ENCODE results near the gene MET.
"Not testable (repeated sequence)": the region's sequence is repeated elsewhere in the genome, so short reads cannot be mapped to it uniquely, and the experiment has no call there.

MET gene

DNA sequence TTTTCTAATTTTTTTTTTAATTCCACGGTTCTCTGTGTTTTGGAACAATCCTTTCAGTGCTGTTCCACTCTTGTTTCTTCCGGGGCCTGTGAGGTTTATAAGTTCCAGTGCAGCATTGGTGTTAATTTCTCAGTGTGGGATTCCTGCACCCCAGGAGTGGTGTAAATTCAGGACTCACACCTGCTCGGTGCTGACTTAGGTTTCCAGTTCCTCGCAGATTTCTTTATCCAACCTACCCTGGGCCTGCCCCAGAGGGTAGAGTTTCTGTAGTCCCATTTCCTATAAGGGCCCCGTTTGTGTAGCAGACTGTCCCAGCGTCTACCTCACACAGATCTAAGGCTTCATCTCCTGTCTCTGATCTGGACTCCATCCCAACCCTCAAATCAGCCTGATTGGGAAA lies 27.4 kb upstream of the MET start:
- Histone ChIP-seq H3K4me3 (ENCODE audit: low read length) (no peak overlapping the region), H3K27ac (ENCODE audit: low read depth, low read length) (no peak overlapping the region), H3K9ac (ENCODE audit: low read length) (no peak overlapping the region)

DNA sequence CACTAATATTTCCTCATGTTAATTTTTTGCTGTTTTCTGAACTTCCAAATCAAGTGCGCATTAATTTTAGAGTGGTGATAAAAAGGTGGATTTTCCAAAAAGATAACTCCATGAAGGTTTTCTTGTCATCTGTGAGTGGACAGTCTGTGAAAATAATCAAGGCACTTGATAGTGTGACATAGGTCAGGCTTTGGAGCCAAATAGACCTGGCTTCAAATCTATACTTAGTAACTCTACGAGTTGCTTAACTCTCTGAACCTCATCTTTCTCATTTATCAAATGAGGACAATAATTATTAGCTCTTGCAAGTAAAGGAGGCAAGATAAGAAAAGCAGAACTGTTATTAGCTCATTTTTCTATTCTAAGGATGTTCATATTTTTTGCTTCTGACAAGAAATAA lies 24.7 kb upstream of the MET start:
- no peaks in the 10 kb centered on the region for H3K4me1 ChIP-seq (ENCODE audit: control insufficient read depth, insufficient read depth, low read length)
- no peak overlapping the region for H3K27ac ChIP-seq (ENCODE audit: low read depth, low read length)

More for the DNA sequence above, 27.4 kb upstream of the MET start:
- no peaks in the 10 kb centered on the region for H3K27me3 ChIP-seq (ENCODE audit: control insufficient read depth, insufficient read depth, low read length)
- no peaks in the 10 kb centered on the region for H3K36me3 ChIP-seq (ENCODE audit: control insufficient read depth, insufficient read depth, low read length)
- no peaks in the 10 kb centered on the region for H3K4me1 ChIP-seq (ENCODE audit: control insufficient read depth, insufficient read depth, low read length)

DNA sequence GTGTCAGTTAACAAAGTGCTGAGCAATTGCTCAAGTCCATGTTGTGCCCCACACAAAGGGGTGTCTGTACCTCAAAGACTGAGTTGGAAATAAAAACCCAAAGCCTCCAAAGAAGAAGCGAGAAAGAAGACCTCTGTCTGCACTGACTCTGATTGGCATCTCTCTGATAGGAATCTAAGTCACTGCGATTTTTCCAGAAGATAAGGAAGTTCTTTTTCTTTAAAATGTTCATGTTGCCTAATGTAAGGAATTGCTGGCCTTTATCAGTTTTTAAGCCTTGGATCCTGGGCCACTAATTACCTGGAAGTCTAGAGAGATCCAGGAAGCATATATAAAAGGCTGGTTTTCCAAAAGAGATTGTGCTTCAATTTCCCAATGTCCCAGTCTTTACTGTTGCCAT lies 24.1 kb upstream of the MET start:
- H3K36me3 ChIP-seq (ENCODE audit: control insufficient read depth, insufficient read depth, low read length): no peaks in the 10 kb centered on the region
- H3K4me1 ChIP-seq (ENCODE audit: control insufficient read depth, insufficient read depth, low read length): peaks cover 1% of the 10 kb centered on the region
- H3K27ac ChIP-seq (ENCODE audit: low read depth, low read length): no peak overlapping the region
- H3K4me3 ChIP-seq (ENCODE audit: low read length): no peak overlapping the region
- H3K9ac ChIP-seq (ENCODE audit: low read length): no peak overlapping the region
- H3K27me3 ChIP-seq (ENCODE audit: control insufficient read depth, insufficient read depth, low read length): no peaks in the 10 kb centered on the region

More for the DNA sequence above, 24.7 kb upstream of the MET start:
- H3K27me3 ChIP-seq (ENCODE audit: control insufficient read depth, insufficient read depth, low read length): no peaks in the 10 kb centered on the region
- no peaks in the 10 kb centered on the region for H3K36me3 ChIP-seq (ENCODE audit: control insufficient read depth, insufficient read depth, low read length)
- no peak overlapping the region for H3K9ac ChIP-seq (ENCODE audit: low read length)
- H3K4me3 ChIP-seq (ENCODE audit: low read length): no peak overlapping the region

DNA sequence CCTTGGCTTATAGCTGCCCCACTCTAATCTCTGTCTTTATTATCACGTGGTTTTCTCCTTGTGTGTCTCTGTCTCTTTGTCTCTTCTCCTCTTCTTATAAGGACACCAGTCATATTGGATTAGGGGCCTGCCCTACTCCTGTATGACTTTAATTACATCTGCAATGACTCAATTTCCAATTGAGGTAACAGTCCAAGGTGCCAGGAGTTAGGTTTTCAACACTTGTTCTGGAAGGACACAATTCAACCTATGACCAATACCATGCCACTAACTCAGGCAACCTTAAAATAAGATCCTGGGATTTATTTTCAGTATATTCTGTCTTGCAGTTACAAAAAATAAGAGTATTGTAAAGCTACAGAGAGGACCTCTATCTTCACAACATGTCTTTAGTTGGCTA lies 21.6 kb upstream of the MET start:
- Histone ChIP-seq H3K27ac (ENCODE audit: low read depth, low read length) (no peak overlapping the region), H3K27me3 (ENCODE audit: control insufficient read depth, insufficient read depth, low read length) (no peaks in the 10 kb centered on the region), H3K9ac (ENCODE audit: low read length) (no peak overlapping the region)

DNA sequence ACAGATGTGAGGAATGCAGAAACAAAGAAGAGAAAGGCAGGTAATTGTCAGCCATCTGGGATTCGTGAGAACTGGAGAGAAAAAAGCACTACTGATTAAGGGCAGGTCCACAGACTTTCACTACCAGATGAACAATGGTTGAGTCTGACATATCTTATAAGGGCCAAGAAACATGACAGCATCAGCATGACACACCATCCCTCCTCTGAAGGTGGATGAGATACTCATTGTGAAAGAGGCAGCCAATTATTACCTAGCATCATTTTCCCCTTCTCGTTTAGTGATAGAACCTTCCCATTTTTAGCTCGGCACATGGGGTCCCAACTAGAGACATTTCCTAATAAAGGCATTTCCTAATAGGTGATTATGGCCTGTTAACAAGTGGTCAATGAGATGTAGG lies 19.2 kb upstream of the MET start:
- H3K4me3 ChIP-seq (ENCODE audit: low read length): no peak overlapping the region
- H3K9ac ChIP-seq (ENCODE audit: low read length): no peak overlapping the region
- H3K4me1 ChIP-seq (ENCODE audit: control insufficient read depth, insufficient read depth, low read length): peaks cover 3% of the 10 kb centered on the region
- no peaks in the 10 kb centered on the region for H3K27me3 ChIP-seq (ENCODE audit: control insufficient read depth, insufficient read depth, low read length)
- no peak overlapping the region for H3K27ac ChIP-seq (ENCODE audit: low read depth, low read length)
- H3K36me3 ChIP-seq (ENCODE audit: control insufficient read depth, insufficient read depth, low read length): no peaks in the 10 kb centered on the region

More for the DNA sequence above, 21.6 kb upstream of the MET start:
- H3K4me1 ChIP-seq (ENCODE audit: control insufficient read depth, insufficient read depth, low read length): peaks cover 3% of the 10 kb centered on the region
- no peak overlapping the region for H3K4me3 ChIP-seq (ENCODE audit: low read length)
- no peaks in the 10 kb centered on the region for H3K36me3 ChIP-seq (ENCODE audit: control insufficient read depth, insufficient read depth, low read length)

DNA sequence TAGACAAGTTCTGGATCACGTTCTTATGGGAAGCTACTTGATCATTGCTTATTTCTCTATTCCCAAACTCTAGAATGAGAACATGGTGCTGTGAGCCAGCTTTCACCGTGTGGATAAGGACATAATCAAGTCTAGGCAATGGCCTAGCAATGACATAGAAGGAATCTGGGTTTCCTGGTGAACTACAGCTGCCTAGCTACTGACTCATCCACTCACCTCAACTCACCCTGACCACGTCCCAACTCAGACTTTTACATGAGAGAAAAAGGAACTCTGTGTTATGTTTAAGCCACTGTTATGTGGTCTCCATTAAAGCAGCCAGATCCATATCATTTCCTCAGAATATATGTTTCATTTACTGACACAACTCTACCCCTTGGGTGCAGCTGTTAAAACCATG lies 18.8 kb upstream of the MET start:
- Histone ChIP-seq H3K4me1 (ENCODE audit: control insufficient read depth, insufficient read depth, low read length) (peaks cover 3% of the 10 kb centered on the region), H3K27ac (ENCODE audit: low read depth, low read length) (no peak overlapping the region), H3K9ac (ENCODE audit: low read length) (no peak overlapping the region), H3K27me3 (ENCODE audit: control insufficient read depth, insufficient read depth, low read length) (no peaks in the 10 kb centered on the region), H3K36me3 (ENCODE audit: control insufficient read depth, insufficient read depth, low read length) (no peaks in the 10 kb centered on the region), H3K4me3 (ENCODE audit: low read length) (no peak overlapping the region)

DNA sequence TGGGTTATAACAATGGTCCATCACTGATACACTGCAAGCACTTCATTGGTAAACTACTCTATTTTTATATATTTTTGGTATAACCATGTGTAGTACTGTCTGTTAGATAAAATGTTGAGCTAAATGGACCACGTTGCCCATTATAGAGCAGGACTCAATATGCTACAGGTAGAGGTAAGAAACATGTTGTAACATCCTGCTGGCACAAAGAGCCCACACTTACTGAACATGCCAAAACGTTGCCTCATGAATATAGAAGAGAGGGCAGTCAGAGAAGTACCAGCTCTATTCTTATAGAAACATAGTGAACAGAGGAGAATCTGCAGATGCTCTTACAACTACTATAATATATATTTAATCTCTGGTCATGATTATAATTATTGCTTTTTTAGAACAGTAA lies 18.4 kb upstream of the MET start:
- Histone ChIP-seq H3K4me1 (ENCODE audit: control insufficient read depth, insufficient read depth, low read length) (peaks cover 3% of the 10 kb centered on the region), H3K9ac (ENCODE audit: low read length) (no peak overlapping the region), H3K27me3 (ENCODE audit: control insufficient read depth, insufficient read depth, low read length) (no peaks in the 10 kb centered on the region), H3K4me3 (ENCODE audit: low read length) (no peak overlapping the region), H3K27ac (ENCODE audit: low read depth, low read length) (no peak overlapping the region), H3K36me3 (ENCODE audit: control insufficient read depth, insufficient read depth, low read length) (no peaks in the 10 kb centered on the region)

DNA sequence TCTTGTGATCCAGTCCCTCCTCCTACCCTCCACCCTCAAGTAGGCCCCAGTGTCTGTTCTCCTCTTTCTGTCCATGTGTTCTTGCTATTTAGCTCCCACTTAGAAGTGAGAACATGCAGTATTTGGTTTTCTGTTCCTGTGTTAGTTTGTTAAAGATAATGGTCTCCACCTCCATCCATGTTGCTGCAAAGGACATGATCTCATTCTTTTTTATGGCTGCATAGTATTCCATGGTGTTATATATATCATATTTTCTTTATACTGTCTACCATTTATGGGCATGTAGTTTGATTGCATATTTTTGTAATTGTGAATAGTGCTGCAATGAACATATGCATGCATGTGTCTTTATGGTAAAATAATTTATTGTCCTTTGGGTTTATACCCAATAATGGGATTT lies 12.7 kb upstream of the MET start:
- not testable (repeated sequence) for H3K4me3 ChIP-seq (ENCODE audit: low read length); H3K9ac ChIP-seq (ENCODE audit: low read length); H3K4me1 ChIP-seq (ENCODE audit: control insufficient read depth, insufficient read depth, low read length); H3K27me3 ChIP-seq (ENCODE audit: control insufficient read depth, insufficient read depth, low read length); H3K36me3 ChIP-seq (ENCODE audit: control insufficient read depth, insufficient read depth, low read length); H3K27ac ChIP-seq (ENCODE audit: low read depth, low read length)

DNA sequence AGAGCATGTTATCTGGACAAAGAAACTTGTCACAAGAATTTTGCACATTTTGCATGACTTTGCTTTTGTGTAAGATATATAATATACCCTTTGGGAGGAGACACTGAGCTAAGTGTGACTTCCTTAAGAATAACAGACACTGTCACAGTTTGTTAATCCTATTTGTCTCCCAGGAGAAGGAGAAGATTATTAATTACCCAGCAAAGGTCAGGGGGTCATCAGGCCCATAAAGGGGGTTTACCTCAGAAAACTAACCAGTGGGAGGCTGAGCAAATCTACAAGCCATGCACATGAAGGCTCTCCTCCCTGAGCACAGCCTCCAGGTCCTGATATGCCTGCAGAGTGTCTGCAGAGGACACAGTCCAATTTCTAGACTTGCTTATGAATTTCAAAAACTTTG lies 10.1 kb upstream of the MET start:
- Histone ChIP-seq H3K27ac (ENCODE audit: low read depth, low read length) (no peak overlapping the region), H3K4me3 (ENCODE audit: low read length) (no peak overlapping the region), H3K9ac (ENCODE audit: low read length) (no peak overlapping the region), H3K27me3 (ENCODE audit: control insufficient read depth, insufficient read depth, low read length) (no peaks in the 10 kb centered on the region), H3K36me3 (ENCODE audit: control insufficient read depth, insufficient read depth, low read length) (no peaks in the 10 kb centered on the region), H3K4me1 (ENCODE audit: control insufficient read depth, insufficient read depth, low read length) (no peaks in the 10 kb centered on the region)

DNA sequence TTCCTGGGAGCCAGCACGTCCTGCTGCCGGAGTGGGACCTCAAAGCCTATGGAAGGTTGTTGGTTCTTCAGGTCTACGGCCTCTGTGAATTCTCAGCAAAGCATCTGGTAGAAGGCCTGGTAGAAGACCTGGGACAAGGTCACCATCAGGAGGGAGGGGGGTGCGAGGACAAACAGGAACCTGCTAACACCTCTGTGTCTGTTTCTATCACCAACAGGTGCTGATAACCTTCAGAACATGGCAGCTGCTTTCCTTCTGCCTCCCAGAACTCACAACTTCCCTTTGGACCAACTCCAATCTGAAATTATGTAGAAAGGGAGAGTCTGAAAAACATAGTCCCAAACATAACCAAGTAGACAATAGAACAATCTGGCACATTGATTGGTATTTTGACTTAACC lies 8.3 kb upstream of the MET start:
- no peak overlapping the region for H3K9ac ChIP-seq (ENCODE audit: low read length)
- no peaks in the 10 kb centered on the region for H3K27me3 ChIP-seq (ENCODE audit: control insufficient read depth, insufficient read depth, low read length)
- no peak overlapping the region for H3K27ac ChIP-seq (ENCODE audit: low read depth, low read length)
- H3K4me3 ChIP-seq (ENCODE audit: low read length): no peak overlapping the region
- H3K36me3 ChIP-seq (ENCODE audit: control insufficient read depth, insufficient read depth, low read length): no peaks in the 10 kb centered on the region
- H3K4me1 ChIP-seq (ENCODE audit: control insufficient read depth, insufficient read depth, low read length): no peaks in the 10 kb centered on the region

DNA sequence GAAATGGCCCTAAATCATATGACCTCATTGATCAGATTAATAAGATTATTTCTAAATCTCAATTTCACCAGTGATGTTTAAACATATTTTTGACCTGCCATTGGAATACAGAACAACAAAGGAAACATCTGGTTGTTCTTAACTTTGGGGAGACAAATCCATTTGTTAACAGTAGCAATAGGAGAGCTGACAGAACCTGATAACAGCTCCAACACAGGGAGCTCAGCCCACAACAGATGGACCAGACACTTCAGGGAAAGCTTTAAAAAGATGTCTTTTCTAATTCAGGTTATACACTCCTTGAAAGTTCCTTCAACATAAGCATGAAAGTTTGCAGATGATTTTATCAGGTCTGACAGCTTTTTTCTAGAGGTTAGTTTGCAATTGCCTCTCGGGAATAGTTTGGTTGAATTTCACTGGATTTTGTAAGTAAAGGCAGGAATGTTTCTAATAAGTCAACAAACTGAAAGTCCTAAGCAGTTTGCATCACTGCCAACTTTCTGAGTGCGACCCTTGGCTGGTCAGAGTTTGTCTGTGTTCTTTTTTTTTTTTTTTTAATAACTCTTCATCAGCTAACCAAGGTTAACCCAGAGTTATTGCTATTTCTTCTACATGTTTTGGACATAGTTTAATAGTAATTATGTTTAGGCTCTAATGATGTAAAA lies 6.5 kb upstream of the MET start:
- H3K27ac ChIP-seq (ENCODE audit: low read depth, low read length): no peak overlapping the region
- no peaks in the 10 kb centered on the region for H3K27me3 ChIP-seq (ENCODE audit: control insufficient read depth, insufficient read depth, low read length)
- no peaks in the 10 kb centered on the region for H3K36me3 ChIP-seq (ENCODE audit: control insufficient read depth, insufficient read depth, low read length)
- no peaks in the 10 kb centered on the region for H3K4me1 ChIP-seq (ENCODE audit: control insufficient read depth, insufficient read depth, low read length)
- no peak overlapping the region for H3K4me3 ChIP-seq (ENCODE audit: low read length)
- H3K9ac ChIP-seq (ENCODE audit: low read length): no peak overlapping the region

DNA sequence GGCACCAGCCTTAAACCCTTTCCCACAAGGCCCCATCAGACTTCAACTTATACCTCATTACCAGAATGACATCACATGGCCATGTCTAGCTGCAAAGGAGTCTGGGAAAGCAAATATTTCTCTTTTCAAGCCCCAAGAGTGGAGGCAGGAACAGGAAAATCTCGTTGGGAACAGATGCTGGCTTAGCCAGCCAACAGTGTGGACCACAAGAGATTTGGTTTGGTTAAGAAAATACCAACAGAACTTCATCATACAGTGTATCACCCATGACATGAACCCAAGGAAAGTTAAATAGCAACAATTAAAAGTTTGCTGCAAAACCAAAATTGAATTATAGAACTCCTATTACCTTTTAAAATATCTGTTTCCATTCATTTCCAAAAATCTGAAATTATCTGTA lies 2.2 kb upstream of the MET start:
- H3K4me3 ChIP-seq (ENCODE audit: low read length): no peak overlapping the region
- H3K27ac ChIP-seq (ENCODE audit: low read depth, low read length): no peak overlapping the region
- H3K36me3 ChIP-seq (ENCODE audit: control insufficient read depth, insufficient read depth, low read length): no peaks in the 10 kb centered on the region
- H3K9ac ChIP-seq (ENCODE audit: low read length): no peak overlapping the region
- H3K27me3 ChIP-seq (ENCODE audit: control insufficient read depth, insufficient read depth, low read length): no peaks in the 10 kb centered on the region
- H3K4me1 ChIP-seq (ENCODE audit: control insufficient read depth, insufficient read depth, low read length): no peaks in the 10 kb centered on the region

DNA sequence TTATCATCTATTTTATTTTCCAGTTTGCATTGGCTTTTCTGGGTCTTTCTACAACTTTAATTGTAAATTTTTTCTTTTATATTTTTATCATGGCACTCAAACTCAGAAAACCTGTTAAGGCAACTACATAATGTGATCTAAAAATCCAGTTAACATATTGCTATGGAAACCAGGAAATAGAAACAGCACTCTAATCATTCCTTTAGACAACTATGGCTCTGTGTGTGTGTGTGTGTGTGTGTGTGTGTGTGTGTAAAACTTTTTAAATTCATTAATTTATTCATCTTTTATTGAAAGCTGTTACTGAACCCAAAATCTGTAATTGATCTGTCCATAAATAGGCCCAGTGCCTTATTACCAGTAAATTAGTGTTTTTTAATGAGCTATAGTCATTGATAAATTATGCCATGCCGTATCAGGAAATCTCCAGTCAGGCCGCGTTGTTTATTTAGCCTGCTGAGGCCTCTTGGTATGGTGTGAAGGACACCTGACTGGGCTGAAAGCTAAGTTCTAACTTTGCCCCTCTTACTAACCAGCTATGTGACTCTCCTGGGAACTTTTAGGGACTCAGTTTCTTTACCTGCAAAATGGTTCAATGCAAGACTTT lies 1.5 kb upstream of the MET start:
- Histone ChIP-seq H3K27ac (ENCODE audit: low read depth, low read length) (no peak overlapping the region), H3K9ac (ENCODE audit: low read length) (no peak overlapping the region), H3K4me1 (ENCODE audit: control insufficient read depth, insufficient read depth, low read length) (no peaks in the 10 kb centered on the region), H3K4me3 (ENCODE audit: low read length) (no peak overlapping the region), H3K36me3 (ENCODE audit: control insufficient read depth, insufficient read depth, low read length) (no peaks in the 10 kb centered on the region), H3K27me3 (ENCODE audit: control insufficient read depth, insufficient read depth, low read length) (no peaks in the 10 kb centered on the region)
